PC-3 (cell line): ENCODE measurements around the gene TWIST2. TPM values are rescaled to one million over a fixed set of nuclear protein-coding genes. Genes with fewer than 3 reads are reported as not detected.

ENCODE experiments used
- ATAC-seq: fragments of 200-7000 bp; cut with Tn5 transposase; 2 replicates; pipeline ENCODE4 v1.9.1; 2020; ENCODE audit warnings: mild to moderate bottlenecking, moderate library complexity
- BruUV-seq: library from RNA; stranded (reverse); fragments of 400-500 nt; replicated peaks from 2 replicates; lab custom pipeline; 2021; lab: Mats Ljungman, UMichigan
- CTCF ChIA-PET: fragments of 300-600 bp; sonication (Branson Sonifier 250); formaldehyde crosslinking; loops from one replicate; lab custom pipeline; 2022; ENCODE audit warnings: antibody characterized with exemption; lab: Charles Lee
- POLR2A ChIA-PET: fragments of 300-600 bp; sonication (Branson Sonifier 250); formaldehyde crosslinking; loops from one replicate; lab custom pipeline; 2022; ENCODE audit warnings: antibody characterized with exemption; ENCODE audit not compliant: unreplicated experiment; lab: Charles Lee
- DNase-seq: peaks from one replicate; pipeline ENCODE4 v3.0.0-alpha.2; 2015
- H2AFZ ChIP-seq: fragments of 300-600 bp; sonication (generic); 2 replicates; pipeline ENCODE4 v1.6.0; 2016; ENCODE audit warnings: antibody characterized with exemption, low read length
- H3F3A ChIP-seq: fragments of 300-600 bp; sonication (generic); one replicate; pipeline ENCODE4 v1.6.0; 2017; ENCODE audit warnings: antibody characterized with exemption, low read length, control low read depth, mild to moderate bottlenecking; ENCODE audit not compliant: unreplicated experiment
- H3K27ac ChIP-seq: fragments of 300-600 bp; sonication (generic); 2 replicates; pipeline ENCODE4 v1.5.1; 2016; ENCODE audit warnings: mild to moderate bottlenecking, low read length
- H3K27me3 ChIP-seq: fragments of 300-600 bp; sonication (generic); 2 replicates; pipeline ENCODE4 v1.6.1; 2016; ENCODE audit warnings: low read length, mixed read lengths
- H3K36me3 ChIP-seq: fragments of 300-600 bp; sonication (generic); 2 replicates; pipeline ENCODE4 v1.6.1; 2016; ENCODE audit warnings: low read depth, mixed run types, low read length, mixed read lengths
- H3K4me1 ChIP-seq: fragments of 300-600 bp; sonication (generic); 2 replicates; pipeline ENCODE4 v1.5.1; 2016; ENCODE audit warnings: low read length; ENCODE audit not compliant: insufficient read depth
- H3K4me2 ChIP-seq: fragments of 300-600 bp; sonication (generic); 2 replicates; pipeline ENCODE4 v1.6.0; 2016; ENCODE audit warnings: low read length
- H3K4me3 ChIP-seq: fragments of 300-600 bp; sonication (generic); 2 replicates; pipeline ENCODE4 v1.5.1; 2016; ENCODE audit warnings: mild to moderate bottlenecking, low read length, mixed read lengths
- H3K79me2 ChIP-seq: fragments of 300-600 bp; sonication (generic); 2 replicates; pipeline ENCODE4 v1.6.1; 2017; ENCODE audit warnings: low read length, mixed read lengths
- H3K9ac ChIP-seq: fragments of 300-600 bp; sonication (generic); 2 replicates; pipeline ENCODE4 v1.6.0; 2016; ENCODE audit warnings: mild to moderate bottlenecking, low read length
- H3K9me2 ChIP-seq: fragments of 300-600 bp; sonication (generic); replicated peaks from 2 replicates; pipeline ENCODE4 v1.6.1; 2016; ENCODE audit warnings: mixed run types, low read length, mixed read lengths
- H3K9me3 ChIP-seq: fragments of 300-600 bp; sonication (generic); 2 replicates; pipeline ENCODE4 v1.6.1; 2016; ENCODE audit warnings: low read length, mixed read lengths
- H4K20me1 ChIP-seq: fragments of 300-600 bp; sonication (generic); 2 replicates; pipeline ENCODE4 v1.6.1; 2016; ENCODE audit warnings: low read length, mixed read lengths
- EZH2 ChIP-seq: fragments of 300-600 bp; sonication (generic); IDR thresholded peaks from one replicate; pipeline ENCODE4 v1.6.1; 2017; ENCODE audit warnings: antibody characterized with exemption, mild to moderate bottlenecking, low read length; ENCODE audit not compliant: unreplicated experiment
- EZH2phosphoT487 ChIP-seq: fragments of 300-600 bp; sonication (generic); IDR thresholded peaks from 2 replicates; pipeline ENCODE4 v1.6.1; 2018; ENCODE audit warnings: mild to moderate bottlenecking, antibody characterized with exemption, low read length, borderline replicate concordance
- intact Hi-C: fragments of 100-400 bp; cut with micrococcal nuclease; formaldehyde crosslinking; loops from 2 replicates; pipeline ENCODE4 v1.9.0; 2023
- total RNA-seq: library from RNA; depleted of rRNA; stranded (reverse); fragments of >200 nt; gene quantifications from 2 replicates; pipeline ENCODE4 v1.2.3, GENCODE V29; 2014
- TF ChIP-seq, protein P1 (sequence below): fragments of 300-600 bp; sonication (generic); conservative IDR thresholded peaks from 2 replicates; pipeline ENCODE4 v1.5.1; 2017; ENCODE audit warnings: antibody characterized with exemption, low read depth, mild to moderate bottlenecking, low read length

The TWIST2 gene
- total RNA-seq, 1 experiment from 2014 or later: 4.4 TPM

- Histone ChIP-seq H3K36me3 (no peaks in the 10 kb centered on the region), H3F3A (no peaks in the 10 kb centered on the region), H3K4me2 (no peak overlapping the region), H3K79me2 (no peaks in the 10 kb centered on the region), H3K27ac (no peak overlapping the region), H4K20me1 (no peaks in the 10 kb centered on the region), H3K4me3 (no peak overlapping the region), H3K4me1 (peaks cover 8% of the 10 kb centered on the region), H2AFZ (no peak overlapping the region), H3K9me3 (no peaks in the 10 kb centered on the region), H3K9me2 (no peaks in the 10 kb centered on the region), H3K27me3 (no peaks in the 10 kb centered on the region), H3K9ac (no peak overlapping the region)
- intact Hi-C loops: no loop called here
- ChIA-PET POLR2A (no interaction called here), CTCF (no interaction called here)
- DNase-seq: no peak
- no TSS peak for BruUV-seq
- TF ChIP-seq EZH2: no peak
- no peak for TF ChIP-seq EZH2phosphoT487
- TF ChIP-seq, protein P1, sequence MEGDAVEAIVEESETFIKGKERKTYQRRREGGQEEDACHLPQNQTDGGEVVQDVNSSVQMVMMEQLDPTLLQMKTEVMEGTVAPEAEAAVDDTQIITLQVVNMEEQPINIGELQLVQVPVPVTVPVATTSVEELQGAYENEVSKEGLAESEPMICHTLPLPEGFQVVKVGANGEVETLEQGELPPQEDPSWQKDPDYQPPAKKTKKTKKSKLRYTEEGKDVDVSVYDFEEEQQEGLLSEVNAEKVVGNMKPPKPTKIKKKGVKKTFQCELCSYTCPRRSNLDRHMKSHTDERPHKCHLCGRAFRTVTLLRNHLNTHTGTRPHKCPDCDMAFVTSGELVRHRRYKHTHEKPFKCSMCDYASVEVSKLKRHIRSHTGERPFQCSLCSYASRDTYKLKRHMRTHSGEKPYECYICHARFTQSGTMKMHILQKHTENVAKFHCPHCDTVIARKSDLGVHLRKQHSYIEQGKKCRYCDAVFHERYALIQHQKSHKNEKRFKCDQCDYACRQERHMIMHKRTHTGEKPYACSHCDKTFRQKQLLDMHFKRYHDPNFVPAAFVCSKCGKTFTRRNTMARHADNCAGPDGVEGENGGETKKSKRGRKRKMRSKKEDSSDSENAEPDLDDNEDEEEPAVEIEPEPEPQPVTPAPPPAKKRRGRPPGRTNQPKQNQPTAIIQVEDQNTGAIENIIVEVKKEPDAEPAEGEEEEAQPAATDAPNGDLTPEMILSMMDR: no peak
- ATAC-seq: no peak; the same call in 1 of the 2 replicates
Observed at GRCh38 chr2:238879621-238880377, 31.9 kb downstream of the TWIST2 start.

DNA sequence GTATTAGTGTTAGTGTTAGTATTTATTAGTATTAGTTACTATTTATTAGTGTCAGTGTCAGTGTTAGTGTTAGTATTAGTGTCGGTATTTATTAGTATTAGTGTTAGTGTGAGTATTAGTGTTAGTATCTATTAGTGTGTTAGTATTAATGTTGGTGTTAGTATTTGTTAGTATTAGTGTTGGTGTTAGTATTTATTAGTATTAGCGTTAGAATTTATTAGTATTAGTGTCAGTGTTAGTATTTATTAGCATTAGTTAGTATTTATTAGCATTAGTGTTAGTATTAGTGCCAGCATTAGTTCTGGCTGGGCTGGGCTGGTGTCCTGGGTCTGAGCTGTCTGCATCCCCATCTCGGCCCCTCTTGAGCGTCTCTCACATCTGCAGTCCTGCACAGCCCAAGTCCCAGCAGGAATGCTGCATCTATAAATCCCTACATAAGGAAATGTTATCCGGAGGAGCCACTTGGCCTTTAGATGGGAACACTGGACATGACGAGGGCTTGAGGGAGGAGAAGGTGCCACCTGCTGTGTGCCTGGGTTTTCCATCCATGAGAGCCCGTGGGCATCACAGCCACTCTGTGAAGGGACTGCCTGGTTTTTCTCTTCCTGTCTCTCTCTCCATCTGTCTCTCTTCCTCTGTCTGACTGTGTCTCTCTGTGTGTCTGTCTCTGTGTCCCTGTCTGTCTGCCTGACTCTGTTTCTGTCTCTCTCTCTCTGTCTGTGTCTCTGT lies 33.6 kb downstream of the TWIST2 start:
- CTCF ChIA-PET: no interaction called here
- H3K9ac ChIP-seq: no peak overlapping the region
- no peaks in the 10 kb centered on the region for H3K9me2 ChIP-seq
- intact Hi-C loops: no loop called here
- no peaks in the 10 kb centered on the region for H3K36me3 ChIP-seq
- H3K4me1 ChIP-seq: peaks cover 8% of the 10 kb centered on the region
- TF ChIP-seq EZH2phosphoT487 (no peak), EZH2 (no peak)
- TF ChIP-seq, protein P1: no peak
- no peak overlapping the region for H3K4me3 ChIP-seq
- peak; percentile 43 for ATAC-seq
- no TSS peak for BruUV-seq
- H3K27ac ChIP-seq: no peak overlapping the region
- H3K27me3 ChIP-seq: no peaks in the 10 kb centered on the region
- POLR2A ChIA-PET: no interaction called here
- no peaks in the 10 kb centered on the region for H3K9me3 ChIP-seq
- no peak for DNase-seq
- H3F3A ChIP-seq: no peaks in the 10 kb centered on the region
- no peak overlapping the region for H3K4me2 ChIP-seq
- H3K79me2 ChIP-seq: no peaks in the 10 kb centered on the region
- no peaks in the 10 kb centered on the region for H4K20me1 ChIP-seq
- H2AFZ ChIP-seq: no peak overlapping the region
